ENCODE measurements around the gene KCNJ6. TPM values are rescaled to one million over a fixed set of nuclear protein-coding genes. Genes with fewer than 3 reads are reported as not detected.

Gene KCNJ6
- total RNA-seq, 1 experiment from 2014 or later: 0.05 TPM

DNA sequence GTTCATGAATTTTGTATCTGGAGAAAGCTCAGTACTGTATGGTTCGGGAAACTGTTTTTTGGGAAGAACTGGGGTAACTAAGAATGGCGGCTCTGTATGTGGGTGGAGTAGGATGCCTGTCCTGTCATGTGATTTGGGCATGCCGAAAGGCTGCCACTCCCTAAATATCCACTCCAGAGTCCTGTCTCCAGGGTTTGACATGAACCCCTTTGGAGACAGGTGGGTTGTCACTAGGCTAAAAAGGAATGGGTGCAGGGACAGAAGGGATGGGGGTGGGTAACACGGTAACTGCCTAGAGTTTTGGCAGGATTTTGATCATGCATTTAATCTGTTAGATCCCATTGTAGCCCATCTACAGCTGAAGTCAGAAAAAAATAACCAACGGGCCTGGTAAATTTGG lies 150.1 kb downstream of the KCNJ6 start:
- intact Hi-C loops (cut with micrococcal nuclease; ENCODE audit: unreplicated experiment): no loop called here
- peaks cover 3% of the 10 kb centered on the region for H3K9me3 Mint-ChIP-seq (ENCODE audit: low read depth, unreplicated experiment)
- H3K27me3 Mint-ChIP-seq (ENCODE audit: unreplicated experiment): peaks cover 28% of the 10 kb centered on the region
- DNase-seq: no peak
- H3K36me3 Mint-ChIP-seq (ENCODE audit: insufficient read depth, unreplicated experiment): no peaks in the 10 kb centered on the region
- H3K4me1 Mint-ChIP-seq (ENCODE audit: low read depth, unreplicated experiment): peaks cover 13% of the 10 kb centered on the region
- TF ChIP-seq, protein P1, sequence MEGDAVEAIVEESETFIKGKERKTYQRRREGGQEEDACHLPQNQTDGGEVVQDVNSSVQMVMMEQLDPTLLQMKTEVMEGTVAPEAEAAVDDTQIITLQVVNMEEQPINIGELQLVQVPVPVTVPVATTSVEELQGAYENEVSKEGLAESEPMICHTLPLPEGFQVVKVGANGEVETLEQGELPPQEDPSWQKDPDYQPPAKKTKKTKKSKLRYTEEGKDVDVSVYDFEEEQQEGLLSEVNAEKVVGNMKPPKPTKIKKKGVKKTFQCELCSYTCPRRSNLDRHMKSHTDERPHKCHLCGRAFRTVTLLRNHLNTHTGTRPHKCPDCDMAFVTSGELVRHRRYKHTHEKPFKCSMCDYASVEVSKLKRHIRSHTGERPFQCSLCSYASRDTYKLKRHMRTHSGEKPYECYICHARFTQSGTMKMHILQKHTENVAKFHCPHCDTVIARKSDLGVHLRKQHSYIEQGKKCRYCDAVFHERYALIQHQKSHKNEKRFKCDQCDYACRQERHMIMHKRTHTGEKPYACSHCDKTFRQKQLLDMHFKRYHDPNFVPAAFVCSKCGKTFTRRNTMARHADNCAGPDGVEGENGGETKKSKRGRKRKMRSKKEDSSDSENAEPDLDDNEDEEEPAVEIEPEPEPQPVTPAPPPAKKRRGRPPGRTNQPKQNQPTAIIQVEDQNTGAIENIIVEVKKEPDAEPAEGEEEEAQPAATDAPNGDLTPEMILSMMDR (IDR thresholded peaks at IDR 0.05; ENCODE audit: unreplicated experiment): no peak
- no peak overlapping the region for H3K27ac Mint-ChIP-seq (ENCODE audit: unreplicated experiment)
- CTCF ChIA-PET: no interaction called here
- BruUV-seq (replicated peaks): no TSS peak
- no peak overlapping the region for H3K4me3 Mint-ChIP-seq (ENCODE audit: low read depth, unreplicated experiment)

DNA sequence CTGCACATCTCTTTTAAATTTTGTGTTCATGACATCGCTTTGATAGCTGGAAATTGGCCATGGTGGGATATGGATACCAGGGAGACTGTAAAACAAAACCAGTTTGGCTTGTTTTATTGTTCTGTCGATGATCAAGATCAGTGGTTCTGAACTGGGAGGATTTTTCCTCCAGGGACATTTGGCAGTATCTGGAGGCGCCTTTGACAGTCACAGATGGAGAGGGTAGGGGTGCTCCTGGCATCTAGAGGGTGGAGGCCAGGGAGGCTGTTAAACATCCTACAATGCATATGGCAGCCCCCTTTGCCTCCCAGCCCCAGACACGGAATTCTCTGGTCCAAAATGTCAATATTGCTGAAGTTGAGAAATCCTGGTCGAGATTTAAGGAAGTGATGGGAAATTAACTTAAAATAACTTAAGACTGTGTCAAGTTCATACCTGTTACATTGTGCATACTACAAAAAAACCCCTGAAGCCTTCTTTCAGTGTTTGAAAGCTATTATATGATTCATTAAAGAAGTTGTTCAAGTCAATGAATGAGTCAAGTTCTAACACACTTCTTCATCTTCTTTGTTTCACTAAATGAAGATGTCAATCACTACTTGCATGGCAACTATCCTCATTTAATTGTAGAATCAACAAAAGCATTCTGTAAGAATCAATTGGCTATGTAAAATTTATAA lies 150.9 kb downstream of the KCNJ6 start:
- CTCF ChIA-PET: no interaction called here
- intact Hi-C loops (cut with micrococcal nuclease; ENCODE audit: unreplicated experiment): no loop called here
- Mint-ChIP-seq H3K36me3 (ENCODE audit: insufficient read depth, unreplicated experiment) (no peaks in the 10 kb centered on the region), H3K27me3 (ENCODE audit: unreplicated experiment) (peaks cover 24% of the 10 kb centered on the region), H3K4me1 (ENCODE audit: low read depth, unreplicated experiment) (peaks cover 13% of the 10 kb centered on the region), H3K4me3 (ENCODE audit: low read depth, unreplicated experiment) (no peak overlapping the region), H3K27ac (ENCODE audit: unreplicated experiment) (no peak overlapping the region), H3K9me3 (ENCODE audit: low read depth, unreplicated experiment) (peaks cover 3% of the 10 kb centered on the region)
- no peak for DNase-seq
- TF ChIP-seq, protein P1 (IDR thresholded peaks at IDR 0.05; ENCODE audit: unreplicated experiment): no peak
- BruUV-seq (replicated peaks): no TSS peak

DNA sequence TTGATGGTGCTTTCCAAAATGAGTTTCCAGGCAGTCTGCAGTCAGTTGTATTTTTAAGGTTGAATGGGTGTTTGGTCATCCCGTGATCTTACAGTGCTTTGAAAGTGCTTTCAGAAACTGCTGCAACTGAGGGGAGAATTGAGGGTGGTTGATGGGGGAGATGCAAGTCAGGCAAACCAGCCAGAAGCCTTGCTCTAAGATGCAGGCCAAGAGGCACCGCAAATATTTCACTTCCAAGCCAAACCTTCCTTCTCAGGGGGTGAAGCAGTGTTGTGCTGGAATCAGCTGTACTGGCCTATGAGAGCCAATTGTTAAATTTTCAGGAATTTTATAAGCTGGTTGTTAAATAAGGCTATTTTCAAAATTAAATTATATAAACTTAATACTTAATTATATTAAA lies 151.6 kb downstream of the KCNJ6 start:
- no peak for DNase-seq
- BruUV-seq (replicated peaks): no TSS peak
- H3K27ac Mint-ChIP-seq (ENCODE audit: unreplicated experiment): no peak overlapping the region
- CTCF ChIA-PET: interaction anchor here (0.6 kb wide), 1 partner anchor 99 kb away, joined by 7 read pairs; no protein-coding TSS in a partner anchor
- intact Hi-C loops (cut with micrococcal nuclease; ENCODE audit: unreplicated experiment): no loop called here
- TF ChIP-seq, protein P1 (IDR thresholded peaks at IDR 0.05; ENCODE audit: unreplicated experiment): no peak
- no peak overlapping the region for H3K4me3 Mint-ChIP-seq (ENCODE audit: low read depth, unreplicated experiment)
- peaks cover 13% of the 10 kb centered on the region for H3K4me1 Mint-ChIP-seq (ENCODE audit: low read depth, unreplicated experiment)
- no peaks in the 10 kb centered on the region for H3K36me3 Mint-ChIP-seq (ENCODE audit: insufficient read depth, unreplicated experiment)
- H3K9me3 Mint-ChIP-seq (ENCODE audit: low read depth, unreplicated experiment): peaks cover 3% of the 10 kb centered on the region
- H3K27me3 Mint-ChIP-seq (ENCODE audit: unreplicated experiment): peaks cover 24% of the 10 kb centered on the region

DNA sequence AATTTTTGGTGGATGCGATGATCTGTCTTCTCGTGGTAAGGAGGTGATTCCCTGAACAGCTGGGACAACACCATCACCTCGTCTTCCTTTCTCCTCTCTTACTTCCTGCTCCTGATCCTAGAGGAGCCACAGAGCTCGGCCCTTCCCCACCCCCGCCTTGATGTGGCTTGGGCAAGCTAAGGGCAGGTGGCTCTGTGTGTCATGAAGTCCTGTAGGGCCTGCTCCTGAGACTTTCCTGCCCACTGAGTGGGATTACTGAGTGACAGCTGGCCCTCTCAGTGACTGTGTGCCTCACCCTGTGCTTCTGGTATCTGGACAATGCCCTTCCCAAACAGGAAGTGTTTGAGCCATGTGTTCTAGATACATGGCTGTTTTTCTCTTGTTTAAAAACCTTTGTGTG lies 153.0 kb downstream of the KCNJ6 start:
- H3K4me1 Mint-ChIP-seq (ENCODE audit: low read depth, unreplicated experiment): peaks cover 13% of the 10 kb centered on the region
- no peak overlapping the region for H3K27ac Mint-ChIP-seq (ENCODE audit: unreplicated experiment)
- intact Hi-C loops (cut with micrococcal nuclease; ENCODE audit: unreplicated experiment): no loop called here
- no peak overlapping the region for H3K4me3 Mint-ChIP-seq (ENCODE audit: low read depth, unreplicated experiment)
- no peak for DNase-seq
- CTCF ChIA-PET: no interaction called here
- H3K27me3 Mint-ChIP-seq (ENCODE audit: unreplicated experiment): peaks cover 24% of the 10 kb centered on the region
- no peaks in the 10 kb centered on the region for H3K36me3 Mint-ChIP-seq (ENCODE audit: insufficient read depth, unreplicated experiment)
- TF ChIP-seq, protein P1 (IDR thresholded peaks at IDR 0.05; ENCODE audit: unreplicated experiment): no peak
- no TSS peak for BruUV-seq (replicated peaks)
- peaks cover 3% of the 10 kb centered on the region for H3K9me3 Mint-ChIP-seq (ENCODE audit: low read depth, unreplicated experiment)
